ENCODE results near the gene HIVEP3.

The HIVEP3 gene

DNA sequence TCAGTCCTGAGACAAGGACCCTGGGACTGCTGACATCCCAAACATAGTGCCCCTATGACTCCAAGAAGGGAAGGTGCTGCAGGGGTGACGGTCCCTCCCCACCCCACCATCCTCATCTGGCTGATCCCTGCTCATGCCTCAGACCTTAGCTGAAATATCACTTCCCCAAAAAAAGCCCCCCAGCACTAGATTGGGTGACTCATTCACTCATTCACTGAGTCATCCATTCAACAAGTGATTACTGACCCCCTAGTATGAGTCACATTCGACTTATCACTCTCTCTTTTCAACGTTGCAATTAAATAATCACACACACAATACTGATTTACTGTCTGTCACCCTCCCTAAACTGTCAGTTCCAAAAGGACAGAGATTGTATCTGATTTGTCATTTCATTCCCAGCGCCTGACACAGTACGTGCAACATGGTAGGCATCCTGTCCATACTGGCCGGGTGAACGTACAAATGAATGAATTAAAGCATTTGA lies 48.6 kb downstream of the HIVEP3 start:
- Mint-ChIP-seq H3K9me3 (no peaks in the 10 kb centered on the region), H3K4me3 (no peak overlapping the region), H3K27ac (no peak overlapping the region), H3K27me3 (ENCODE audit: low read depth) (peaks cover 13% of the 10 kb centered on the region), H3K4me1 (peaks cover 31% of the 10 kb centered on the region), H3K36me3 (ENCODE audit: low read depth) (no peaks in the 10 kb centered on the region)
- TF ChIP-seq, protein P1, sequence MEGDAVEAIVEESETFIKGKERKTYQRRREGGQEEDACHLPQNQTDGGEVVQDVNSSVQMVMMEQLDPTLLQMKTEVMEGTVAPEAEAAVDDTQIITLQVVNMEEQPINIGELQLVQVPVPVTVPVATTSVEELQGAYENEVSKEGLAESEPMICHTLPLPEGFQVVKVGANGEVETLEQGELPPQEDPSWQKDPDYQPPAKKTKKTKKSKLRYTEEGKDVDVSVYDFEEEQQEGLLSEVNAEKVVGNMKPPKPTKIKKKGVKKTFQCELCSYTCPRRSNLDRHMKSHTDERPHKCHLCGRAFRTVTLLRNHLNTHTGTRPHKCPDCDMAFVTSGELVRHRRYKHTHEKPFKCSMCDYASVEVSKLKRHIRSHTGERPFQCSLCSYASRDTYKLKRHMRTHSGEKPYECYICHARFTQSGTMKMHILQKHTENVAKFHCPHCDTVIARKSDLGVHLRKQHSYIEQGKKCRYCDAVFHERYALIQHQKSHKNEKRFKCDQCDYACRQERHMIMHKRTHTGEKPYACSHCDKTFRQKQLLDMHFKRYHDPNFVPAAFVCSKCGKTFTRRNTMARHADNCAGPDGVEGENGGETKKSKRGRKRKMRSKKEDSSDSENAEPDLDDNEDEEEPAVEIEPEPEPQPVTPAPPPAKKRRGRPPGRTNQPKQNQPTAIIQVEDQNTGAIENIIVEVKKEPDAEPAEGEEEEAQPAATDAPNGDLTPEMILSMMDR (IDR thresholded peaks at IDR 0.05; ENCODE audit: unreplicated experiment in 3 of 3) = no peak

DNA sequence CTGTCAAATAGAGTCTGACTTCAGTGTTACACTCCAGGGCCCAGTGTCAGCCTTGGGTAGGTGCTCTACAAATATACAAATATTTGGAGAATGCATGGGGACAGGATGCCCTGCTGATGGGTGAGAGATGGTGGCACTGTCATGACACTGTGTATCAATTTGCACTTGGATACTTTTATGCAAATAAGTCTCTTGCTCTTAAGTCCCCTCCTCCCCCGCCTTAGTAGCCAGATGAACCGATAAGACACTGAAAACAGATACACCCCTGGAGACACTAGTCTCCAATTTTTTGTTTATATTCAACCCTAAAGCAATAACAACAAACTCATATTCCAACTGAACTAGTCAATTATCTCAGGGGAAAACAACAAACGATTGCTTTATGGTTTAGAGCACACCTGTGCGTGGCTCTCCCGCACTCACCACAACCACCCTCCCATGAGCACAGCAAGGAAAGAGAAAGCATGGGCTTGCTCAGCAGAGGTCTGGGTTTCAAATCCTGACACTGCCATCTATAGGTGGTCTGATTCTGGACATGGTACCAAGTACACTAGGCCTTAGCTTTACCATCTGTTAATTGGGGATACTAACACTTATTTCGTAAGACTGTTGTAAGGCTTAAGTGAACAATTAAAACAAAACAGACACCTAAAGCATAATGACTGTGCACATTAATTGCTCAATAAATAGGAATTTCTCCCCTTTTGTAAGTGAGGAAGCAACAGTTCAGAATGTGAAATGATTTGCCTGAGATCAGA lies 50.3 kb downstream of the HIVEP3 start:
- Mint-ChIP-seq H3K27me3 (ENCODE audit: low read depth) (peaks cover 11% of the 10 kb centered on the region), H3K36me3 (ENCODE audit: low read depth) (no peaks in the 10 kb centered on the region), H3K4me3 (no peak overlapping the region), H3K4me1 (peaks cover 32% of the 10 kb centered on the region), H3K9me3 (no peaks in the 10 kb centered on the region), H3K27ac (no peak overlapping the region)
- TF ChIP-seq, protein P1 (IDR thresholded peaks at IDR 0.05; ENCODE audit: unreplicated experiment in 3 of 3) = no peak

DNA sequence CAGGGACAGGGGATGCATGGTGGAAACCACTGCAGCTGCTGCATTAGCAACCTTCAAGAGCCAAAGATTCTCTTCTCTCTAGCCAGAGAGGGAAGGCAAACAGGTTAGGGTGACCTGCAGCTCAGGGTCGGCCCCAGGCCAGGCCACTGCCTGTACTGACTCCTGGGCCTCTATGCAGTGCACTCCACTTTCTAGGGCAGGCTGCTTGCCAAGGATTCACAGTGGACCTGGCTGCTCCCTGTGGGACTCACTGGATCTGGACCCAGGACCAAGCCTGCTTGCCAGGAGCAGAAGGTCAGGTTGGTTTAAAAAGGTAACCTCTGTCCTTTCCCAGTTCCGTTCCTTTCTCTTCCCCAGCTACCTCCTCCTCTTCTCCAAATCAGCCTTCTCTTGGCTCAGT lies 52.4 kb downstream of the HIVEP3 start:
- H3K36me3 Mint-ChIP-seq (ENCODE audit: low read depth) = no peaks in the 10 kb centered on the region
- H3K4me3 Mint-ChIP-seq = no peak overlapping the region
- peaks cover 53% of the 10 kb centered on the region for H3K4me1 Mint-ChIP-seq
- TF ChIP-seq, protein P1 (IDR thresholded peaks at IDR 0.05; ENCODE audit: unreplicated experiment in 3 of 3) = no peak
- H3K27ac Mint-ChIP-seq = no peak overlapping the region
- H3K9me3 Mint-ChIP-seq = no peaks in the 10 kb centered on the region
- peaks cover 11% of the 10 kb centered on the region for H3K27me3 Mint-ChIP-seq (ENCODE audit: low read depth)

DNA sequence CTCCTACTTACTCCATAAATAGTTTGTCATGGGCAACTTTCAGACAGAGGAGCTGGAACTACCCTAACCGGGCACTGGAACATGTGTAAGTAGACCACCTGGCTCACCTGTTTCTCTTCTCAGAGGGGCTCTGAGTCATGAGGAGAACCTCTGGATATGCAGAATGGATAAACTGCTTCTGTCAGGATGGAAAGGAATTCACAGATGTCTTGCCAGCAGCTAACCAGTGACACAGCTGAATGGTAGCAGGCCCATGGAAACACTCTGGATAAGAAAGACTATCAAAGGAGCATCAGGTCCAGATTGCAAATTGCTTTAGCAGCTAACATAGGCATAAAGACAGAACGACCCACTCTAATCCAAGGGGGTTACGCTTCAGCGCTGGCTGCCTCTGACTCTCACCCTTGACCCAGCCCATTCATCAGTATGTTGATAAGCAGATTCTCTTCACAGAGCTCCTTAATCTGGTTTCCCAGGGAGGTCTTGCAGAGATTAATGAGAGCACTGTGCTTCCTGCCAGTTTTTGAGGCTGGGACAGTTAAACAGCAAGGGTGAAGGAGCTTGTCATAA lies 54.2 kb downstream of the HIVEP3 start:
- peaks cover 62% of the 10 kb centered on the region for H3K4me1 Mint-ChIP-seq
- no peak overlapping the region for H3K4me3 Mint-ChIP-seq
- no peaks in the 10 kb centered on the region for H3K36me3 Mint-ChIP-seq (ENCODE audit: low read depth)

DNA sequence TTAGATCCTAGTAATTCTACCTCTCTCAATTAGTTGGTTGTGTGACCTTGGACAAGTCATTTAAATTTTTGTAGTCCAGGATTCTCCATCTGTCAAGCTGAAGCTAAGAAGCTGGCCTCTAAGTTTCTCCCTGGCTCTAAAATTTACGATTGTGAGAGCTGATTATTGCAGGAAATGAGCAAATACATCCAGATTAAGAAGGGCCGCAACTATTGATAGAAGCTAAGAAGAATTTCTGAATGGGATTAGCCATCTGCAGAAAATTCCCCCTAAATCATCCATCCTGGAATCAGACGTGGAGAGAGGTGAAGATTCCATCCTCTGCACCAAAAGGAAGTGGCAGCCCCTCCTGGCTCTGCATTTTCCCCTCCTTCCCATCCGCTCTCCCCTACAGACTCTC lies 55.0 kb downstream of the HIVEP3 start:
- Mint-ChIP-seq H3K9me3 (no peaks in the 10 kb centered on the region), H3K4me1 (peaks cover 63% of the 10 kb centered on the region), H3K4me3 (no peak overlapping the region), H3K27ac (peak overlapping the region in 1 of 3 experiments; percentile 90), H3K36me3 (ENCODE audit: low read depth) (no peaks in the 10 kb centered on the region), H3K27me3 (ENCODE audit: low read depth) (peaks cover 7% of the 10 kb centered on the region)
- TF ChIP-seq, protein P1 (IDR thresholded peaks at IDR 0.05; ENCODE audit: unreplicated experiment in 3 of 3) = no peak

More for the DNA sequence above, 54.2 kb downstream of the HIVEP3 start:
- no peaks in the 10 kb centered on the region for H3K9me3 Mint-ChIP-seq
- H3K27ac Mint-ChIP-seq = peak overlapping the region in 1 of 3 experiments; percentile 25
- peaks cover 11% of the 10 kb centered on the region for H3K27me3 Mint-ChIP-seq (ENCODE audit: low read depth)
- TF ChIP-seq, protein P1 (IDR thresholded peaks at IDR 0.05; ENCODE audit: unreplicated experiment in 3 of 3) = no peak

All from nephron (organoid).